GM18517 (cell line): ENCODE results near the gene STAT2.

Experiments used
- ATAC-seq: cut with Tn5 transposase; IDR thresholded peaks from one replicate; pipeline ENCODE4 v1.9.1; 2021; ENCODE audit warnings: mild to moderate bottlenecking, moderate library complexity; ENCODE audit not compliant: unreplicated experiment

The STAT2 gene

GRCh38 chr12:56297400-56297799, 62.5 kb downstream of the STAT2 start:
- ATAC-seq = no peak

DNA sequence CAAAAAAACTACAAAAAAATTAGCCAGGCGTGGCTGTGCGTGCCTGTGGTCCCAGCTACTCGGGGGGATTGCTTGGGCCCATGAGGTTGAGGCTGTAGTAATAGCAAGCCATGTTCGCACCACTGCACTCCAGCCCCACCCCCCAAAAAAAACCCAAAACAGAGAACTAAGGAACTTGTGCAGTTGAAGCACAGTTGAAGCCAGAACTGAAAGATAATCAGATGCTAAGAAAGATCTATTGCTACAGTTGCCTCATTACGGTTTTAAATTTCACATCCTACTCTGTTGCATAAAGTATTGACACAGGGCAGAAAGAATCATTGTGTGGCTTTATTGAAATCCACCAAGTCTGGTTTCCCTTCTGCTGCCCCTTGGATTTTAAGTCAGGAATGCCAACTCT, 63.6 kb downstream of the STAT2 start:
- ATAC-seq = no peak

- no peak for ATAC-seq
These were observed 66.1 kb downstream of the STAT2 start for GRCh38 chr12:56293795-56294194.
